HEK293 (cell line): ENCODE measurements around the gene SH3GL1.

Source experiments
- AEBP2 ChIP-seq: fragments of 450-650 bp; formaldehyde crosslinking; IDR thresholded peaks from 2 replicates; pipeline ENCODE4 v1.5.1; 2016; ENCODE audit warnings: missing biosample characterization, missing genetic modification characterization, borderline replicate concordance
- BCL11A ChIP-seq: fragments of 450-650 bp; formaldehyde crosslinking; IDR thresholded peaks from 2 replicates; pipeline ENCODE4 v1.5.1; 2016; ENCODE audit warnings: low read depth, missing biosample characterization, missing genetic modification characterization
- GLIS2 ChIP-seq: fragments of 450-650 bp; formaldehyde crosslinking; IDR thresholded peaks from 2 replicates; pipeline ENCODE4 v1.5.1; 2016; ENCODE audit warnings: missing biosample characterization, missing genetic modification characterization
- HOXC10 ChIP-seq: sonication (generic); formaldehyde crosslinking; IDR thresholded peaks from 2 replicates; pipeline ENCODE4 v1.8.1; 2023; ENCODE audit warnings: mild to moderate bottlenecking, missing genetic modification reagents
- REST ChIP-seq: fragments of 450-650 bp; formaldehyde crosslinking; IDR thresholded peaks from 2 replicates; pipeline ENCODE4 v1.5.1; 2016; ENCODE audit warnings: missing biosample characterization, missing genetic modification characterization
- ZNF202 ChIP-seq: fragments of 450-650 bp; formaldehyde crosslinking; IDR thresholded peaks from 2 replicates; pipeline ENCODE4 v1.5.1; 2016; ENCODE audit warnings: missing biosample characterization, missing genetic modification characterization, borderline replicate concordance
- ZNF391 ChIP-seq: fragments of 450-650 bp; formaldehyde crosslinking; IDR thresholded peaks from 2 replicates; pipeline ENCODE4 v1.5.1; 2016; ENCODE audit warnings: low read depth, missing biosample characterization, missing genetic modification characterization, borderline replicate concordance
- ZNF394 ChIP-seq: fragments of 450-650 bp; formaldehyde crosslinking; IDR thresholded peaks from 2 replicates; pipeline ENCODE4 v1.5.1; 2016; ENCODE audit warnings: missing biosample characterization, missing genetic modification characterization, mild to moderate bottlenecking, moderate library complexity, borderline replicate concordance
- ZNF785 ChIP-seq: fragments of 450-650 bp; formaldehyde crosslinking; IDR thresholded peaks from 2 replicates; pipeline ENCODE4 v1.5.1; 2016; ENCODE audit warnings: missing biosample characterization, missing genetic modification characterization

- TF ChIP-seq ZNF202 (tag by site-specific recombination) (no peak), ZNF394 (tag by site-specific recombination) (no peak), BCL11A (tag by site-specific recombination) (no peak), GLIS2 (tag by site-specific recombination) (no peak), ZNF391 (no peak), AEBP2 (tag by site-specific recombination) (no peak), HOXC10 (CRISPR knock-in tag) (no peak), REST (no peak), ZNF785 (0 out of 2 replicates have a peak, but pooled peaks have one; percentile 60)
Observed at GRCh38 chr19:4334929-4335570, 65.3 kb downstream of the SH3GL1 start.
